Aortic smooth muscle cell (primary cell): ENCODE data around the gene WNT6. TPM values are rescaled to one million over a fixed set of nuclear protein-coding genes. Genes with fewer than 3 reads are reported as not detected.

Experiments used
- total RNA-seq: library from RNA; depleted of rRNA; stranded (reverse); fragments of >200 nt; gene quantifications from 2 replicates; pipeline ENCODE4 v1.2.3, GENCODE V29; 2014

Gene WNT6
- total RNA-seq, result not detected in 2 replicates

GRCh38 chr2:218859556-218859987 lies at the start of gene WNT6:
TSS of gene WNT6 (plus strand) at chr2:218859805. CDS start at chr2:218860038, 233 bp downstream.

DNA sequence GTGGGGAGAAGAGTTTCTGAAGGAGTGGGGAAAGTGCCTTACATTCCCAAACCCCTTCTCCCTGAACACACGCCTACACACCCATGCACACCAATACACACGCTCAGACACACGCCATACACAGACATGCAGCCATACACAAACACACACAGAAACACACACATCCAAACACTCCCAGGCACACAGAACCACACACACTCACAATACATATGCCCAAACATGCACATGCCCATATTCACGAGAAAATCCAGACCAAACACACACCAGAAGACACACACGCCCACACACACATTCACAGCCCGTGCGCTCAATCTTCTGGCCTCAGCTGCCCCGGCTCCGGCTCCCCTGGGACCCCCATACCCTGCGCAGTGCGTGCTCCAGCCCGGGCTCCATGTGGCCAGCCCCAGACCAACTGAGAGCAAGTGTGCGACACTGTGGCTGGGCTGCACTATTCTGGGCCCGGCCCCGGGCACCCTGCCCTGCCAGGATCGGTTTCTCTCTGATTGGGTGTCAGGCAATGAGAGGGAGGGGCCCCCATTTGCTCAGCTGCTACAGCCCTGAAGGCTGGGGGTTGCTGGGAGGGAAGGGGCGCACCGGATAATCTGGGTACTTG lies 28.1 kb upstream of the WNT6 start, which contains the start of gene PRKAG3:
Gene PRKAG3, minus strand, starts transcription at position 426 of the 613 bp plus-strand sequence.

GRCh38 chr2:218880102-218880858 lies 20.7 kb downstream of the WNT6 start, which contains the start of gene WNT10A:
TSS of gene WNT10A (plus strand) at chr2:218880852. CDS start at chr2:218880996, 144 bp downstream.

Other genes starting within 250 kb of the WNT6 start
- gene ZNF142, start 200.2 kb upstream of the WNT6 start, total RNA-seq, result 5.9 and 7.7 TPM in 2 replicates
- gene BCS1L, start 200.1 kb upstream of the WNT6 start, total RNA-seq, result 26.2 and 41.6 TPM in 2 replicates
- gene RNF25, start 187.8 kb upstream of the WNT6 start, total RNA-seq, result 29.3 and 31.6 TPM in 2 replicates
- gene STK36, start 187.7 kb upstream of the WNT6 start, total RNA-seq, result 17.2 and 17.6 TPM in 2 replicates
- 4.2 and 5.6 TPM in 2 replicates for gene TTLL4, start 149.0 kb upstream of the WNT6 start, total RNA-seq
- gene CYP27A1, start 77.7 kb upstream of the WNT6 start, total RNA-seq, result 13.5 and 18.1 TPM in 2 replicates
- 0.40 and 1.9 TPM in 2 replicates for gene PRKAG3, start 28.0 kb upstream of the WNT6 start, total RNA-seq
- gene WNT10A, start 21.0 kb downstream of the WNT6 start, total RNA-seq, result not detected in 2 replicates
- not detected in 2 replicates for gene CDK5R2, start 99.9 kb downstream of the WNT6 start, total RNA-seq
- gene FEV, start 125.4 kb downstream of the WNT6 start, total RNA-seq, result not detected in 2 replicates
- not detected in 2 replicates for gene CRYBA2, start 133.6 kb downstream of the WNT6 start, total RNA-seq
- gene CFAP65, start 181.7 kb downstream of the WNT6 start, total RNA-seq, result not detected in 2 replicates
- gene IHH, start 201.1 kb downstream of the WNT6 start, total RNA-seq, result under 0.01 TPM in 1 of 2 replicates, not detected in the other